H1 (cell line): ENCODE results near the gene SLC66A3.

Experiments
- BCL11A ChIP-seq, 2 experiments: IDR thresholded peaks; one replicate each; pipeline ENCODE4 v1.6.1; 2011; ENCODE audit warnings: low read depth in 2 of 2, low read length in 2 of 2, mild to moderate bottlenecking in 2 of 2
- EZH2 ChIP-seq: fragments of 200-600 bp; sonication (generic); IDR thresholded peaks from 2 replicates; pipeline ENCODE4 v1.7.1; 2012; ENCODE audit warnings: low read depth, mild to moderate bottlenecking, moderate library complexity, low read length, inconsistent platforms; ENCODE audit not compliant: severe bottlenecking
- TAF1 ChIP-seq: IDR thresholded peaks from 2 replicates; pipeline ENCODE4 v1.6.1; 2011; ENCODE audit warnings: mild to moderate bottlenecking, low read depth, low read length

- TF ChIP-seq EZH2 (no peak), TAF1 (no peak), BCL11A (IDR thresholded peaks at IDR 0.05; ENCODE audit: low read depth in 2 of 2, low read length in 2 of 2) (no peak)
Observed at GRCh38 chr2:11161747-11162146, 6.5 kb downstream of the SLC66A3 start.
